ENCODE results near the gene ETFB.

Gene ETFB

DNA sequence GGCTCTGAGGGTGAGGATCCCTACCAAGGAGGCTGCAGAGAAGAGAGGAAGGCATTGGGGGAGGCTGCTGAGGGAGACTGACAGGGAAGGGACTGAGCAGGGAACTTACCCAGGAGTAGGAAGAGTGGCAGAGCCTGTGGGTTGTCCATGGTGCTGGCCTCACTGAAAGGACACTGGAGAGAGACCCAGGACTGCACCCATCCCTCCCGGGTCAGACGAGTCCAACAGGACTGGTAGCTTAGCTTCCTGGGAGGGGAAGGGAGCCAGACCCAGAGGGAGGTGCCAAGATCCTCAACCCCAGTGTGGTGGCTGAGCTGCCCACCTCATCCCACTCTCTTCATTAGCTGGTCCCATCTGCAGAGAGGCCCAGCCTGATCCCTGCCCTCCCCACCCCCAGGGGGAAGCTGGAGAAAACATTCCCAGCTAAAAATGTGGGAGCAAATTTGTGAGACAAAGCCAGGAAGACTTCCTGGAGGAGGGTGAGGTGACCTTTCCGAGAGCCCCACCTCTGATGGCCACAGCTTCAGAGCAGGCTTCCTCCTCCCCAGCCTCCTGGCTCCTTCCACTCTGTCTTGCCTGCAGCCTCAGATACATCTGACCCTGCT is 24.1 kb downstream of the ETFB start, which contains the start of gene VSIG10L:
Gene VSIG10L, minus strand, starts transcription at position 164 of the 605 bp plus-strand sequence. Its CDS starts 15 bp downstream, at position 149.
- H3K4me3 ChIP-seq (ENCODE audit: control insufficient read depth, low read depth, low read length) = no peak within 1 kb of the TSS
- no peak for DNase-seq (ENCODE audit: low read depth)
- TF ChIP-seq, protein P1, sequence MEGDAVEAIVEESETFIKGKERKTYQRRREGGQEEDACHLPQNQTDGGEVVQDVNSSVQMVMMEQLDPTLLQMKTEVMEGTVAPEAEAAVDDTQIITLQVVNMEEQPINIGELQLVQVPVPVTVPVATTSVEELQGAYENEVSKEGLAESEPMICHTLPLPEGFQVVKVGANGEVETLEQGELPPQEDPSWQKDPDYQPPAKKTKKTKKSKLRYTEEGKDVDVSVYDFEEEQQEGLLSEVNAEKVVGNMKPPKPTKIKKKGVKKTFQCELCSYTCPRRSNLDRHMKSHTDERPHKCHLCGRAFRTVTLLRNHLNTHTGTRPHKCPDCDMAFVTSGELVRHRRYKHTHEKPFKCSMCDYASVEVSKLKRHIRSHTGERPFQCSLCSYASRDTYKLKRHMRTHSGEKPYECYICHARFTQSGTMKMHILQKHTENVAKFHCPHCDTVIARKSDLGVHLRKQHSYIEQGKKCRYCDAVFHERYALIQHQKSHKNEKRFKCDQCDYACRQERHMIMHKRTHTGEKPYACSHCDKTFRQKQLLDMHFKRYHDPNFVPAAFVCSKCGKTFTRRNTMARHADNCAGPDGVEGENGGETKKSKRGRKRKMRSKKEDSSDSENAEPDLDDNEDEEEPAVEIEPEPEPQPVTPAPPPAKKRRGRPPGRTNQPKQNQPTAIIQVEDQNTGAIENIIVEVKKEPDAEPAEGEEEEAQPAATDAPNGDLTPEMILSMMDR (IDR thresholded peaks at IDR 0.05; ENCODE audit: control insufficient read depth, insufficient read depth, low read depth, low read length, missing control alignments) = no peak

- H3K4me3 ChIP-seq (ENCODE audit: control insufficient read depth, low read depth, low read length) = no peak overlapping the region
- TF ChIP-seq, protein P1 (IDR thresholded peaks at IDR 0.05; ENCODE audit: control insufficient read depth, insufficient read depth, low read depth, low read length, missing control alignments) = no peak
- no peak for DNase-seq (ENCODE audit: low read depth)
Measured at GRCh38 chr19:51341066-51341465, 25.1 kb downstream of the ETFB start.

DNA sequence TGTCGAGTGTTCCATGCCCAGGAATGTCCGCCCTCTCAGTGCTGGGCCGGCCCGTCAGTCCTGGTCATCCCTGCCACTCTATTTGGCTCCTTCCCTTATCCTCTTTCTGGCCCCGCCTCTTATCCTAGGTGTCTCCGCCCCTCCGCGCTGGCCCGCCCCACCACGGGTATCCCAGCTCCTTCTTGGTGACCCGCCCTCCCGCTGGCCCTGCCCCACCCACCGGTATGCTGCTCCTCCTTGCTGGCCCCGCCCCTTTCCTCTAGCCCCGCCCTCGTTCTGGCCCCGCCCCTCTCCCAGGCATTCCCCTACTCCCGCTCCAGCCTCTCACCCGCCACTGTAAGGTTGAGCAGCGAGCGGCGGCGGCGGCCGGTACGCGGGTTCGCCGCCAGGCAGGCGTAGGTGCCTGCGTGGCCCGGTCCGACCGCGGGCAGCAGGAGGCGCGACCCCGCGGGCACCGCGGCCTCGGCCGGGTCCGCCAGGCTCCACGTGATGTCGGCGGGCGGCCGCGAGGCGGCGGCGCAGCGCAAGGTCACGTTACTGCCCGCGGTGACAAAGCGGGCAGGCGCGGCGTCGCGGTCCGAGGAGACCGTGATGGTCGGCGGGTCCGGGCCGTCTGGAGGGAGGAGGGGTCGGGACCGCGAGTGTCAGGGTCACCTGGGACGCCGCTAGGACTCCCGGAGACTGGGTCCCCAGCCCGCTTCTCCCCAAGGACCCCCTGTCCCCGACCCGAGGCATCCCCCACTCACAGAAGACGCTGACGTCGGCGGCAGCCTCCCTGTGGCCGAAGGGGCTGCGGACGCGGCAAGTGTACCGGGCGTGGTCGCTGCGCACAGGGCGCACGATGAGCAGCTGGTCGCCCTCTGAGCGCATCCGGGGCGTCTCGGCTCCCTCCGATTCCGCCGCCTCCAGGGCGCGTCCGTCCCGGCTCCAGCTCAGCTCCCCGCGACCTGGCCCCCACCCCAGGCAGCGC is 26.2 kb downstream of the ETFB start:
- peak; percentile 72 for DNase-seq (ENCODE audit: low read depth)
- TF ChIP-seq, protein P1 (IDR thresholded peaks at IDR 0.05; ENCODE audit: control insufficient read depth, insufficient read depth, low read depth, low read length, missing control alignments) = no peak
- H3K4me3 ChIP-seq (ENCODE audit: control insufficient read depth, low read depth, low read length) = peak overlapping the region; percentile 63

- peak overlapping the region; percentile 63 for H3K4me3 ChIP-seq (ENCODE audit: control insufficient read depth, low read depth, low read length)
- no peak for DNase-seq (ENCODE audit: low read depth)
- TF ChIP-seq, protein P1 (IDR thresholded peaks at IDR 0.05; ENCODE audit: control insufficient read depth, insufficient read depth, low read depth, low read length, missing control alignments) = no peak
Measured at GRCh38 chr19:51339313-51339686, 26.9 kb downstream of the ETFB start.

DNA sequence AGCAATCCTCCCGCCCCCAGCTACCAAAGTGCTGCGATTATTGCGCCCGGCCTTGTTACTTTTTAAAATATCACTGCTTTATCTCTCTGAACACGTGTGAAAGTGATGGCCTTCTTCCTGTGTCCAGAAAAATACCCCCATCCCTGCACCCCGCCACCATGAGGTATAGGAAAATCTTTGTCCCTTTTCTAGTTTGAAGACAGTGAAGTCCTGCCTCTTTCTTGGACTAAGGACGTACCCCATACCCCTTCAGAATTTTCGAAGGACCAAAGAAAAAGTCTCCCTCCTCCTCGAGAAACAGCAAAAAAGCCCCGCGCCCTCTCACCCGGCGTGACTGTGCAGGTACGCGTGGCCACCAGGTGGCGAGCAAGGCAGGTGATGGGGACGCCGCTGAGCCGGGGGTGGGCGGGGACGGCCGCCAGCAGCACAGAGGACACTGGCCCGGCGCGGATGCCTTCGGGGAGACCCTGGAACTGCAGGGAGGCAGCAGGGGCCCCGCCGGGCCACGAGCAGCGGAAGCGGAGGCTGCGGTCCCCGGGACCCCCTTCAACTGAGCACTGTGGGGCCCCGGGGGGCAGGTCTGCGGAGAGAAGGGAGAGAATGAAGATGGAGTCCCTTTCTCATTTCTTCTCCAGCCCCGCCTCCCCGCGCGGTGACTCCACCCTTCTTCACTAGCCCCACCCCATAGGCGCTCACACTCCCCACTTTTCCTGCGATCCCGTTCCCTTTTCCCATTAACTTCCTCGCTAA is 27.4 kb downstream of the ETFB start:
- TF ChIP-seq, protein P1 (IDR thresholded peaks at IDR 0.05; ENCODE audit: control insufficient read depth, insufficient read depth, low read depth, low read length, missing control alignments) = peak; percentile 86
- H3K4me3 ChIP-seq (ENCODE audit: control insufficient read depth, low read depth, low read length) = peak overlapping the region; percentile 63
- DNase-seq (ENCODE audit: low read depth) = no peak

DNA sequence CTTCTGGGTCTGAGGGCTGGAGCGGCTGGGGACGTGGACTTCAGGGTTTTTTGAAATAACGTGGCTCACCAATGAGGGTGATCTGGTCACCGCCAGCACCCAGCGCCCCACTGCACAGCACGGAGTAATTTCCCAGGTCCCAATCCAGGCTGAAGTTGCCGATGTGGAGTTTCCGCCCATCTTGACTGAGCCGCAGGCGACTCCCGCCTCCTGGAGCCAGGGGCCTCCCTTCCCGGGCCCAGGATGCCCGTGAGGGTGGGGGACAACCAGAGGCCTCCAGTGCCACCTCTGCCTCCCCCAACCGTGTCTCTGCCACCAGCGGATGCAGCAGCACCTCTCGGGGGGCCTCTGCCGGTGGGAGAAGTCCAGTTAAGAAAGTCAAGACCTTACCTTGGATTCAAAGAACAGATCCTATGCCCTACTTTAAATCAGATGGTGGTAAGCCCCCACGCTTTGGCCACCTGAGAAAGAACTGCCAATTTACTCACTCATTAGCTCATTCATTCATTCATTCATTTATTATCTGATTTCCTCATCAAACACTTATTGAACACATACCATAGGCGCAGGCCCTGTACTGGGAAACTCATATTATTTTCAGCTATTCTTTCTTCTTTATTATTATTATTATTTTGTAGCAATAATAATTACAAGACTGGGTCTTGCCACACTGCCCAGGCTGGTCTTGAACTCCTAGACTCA is 28.2 kb downstream of the ETFB start:
- TF ChIP-seq, protein P1 (IDR thresholded peaks at IDR 0.05; ENCODE audit: control insufficient read depth, insufficient read depth, low read depth, low read length, missing control alignments) = no peak
- H3K4me3 ChIP-seq (ENCODE audit: control insufficient read depth, low read depth, low read length) = no peak overlapping the region
- no peak for DNase-seq (ENCODE audit: low read depth)

Measured in AG09309 (cell line).